HG03103 (cell line): ENCODE data around the gene TRAPPC13.
"Not testable (repeated sequence)": the region's sequence is repeated elsewhere in the genome, so short reads cannot be mapped to it uniquely, and the experiment has no call there.

Source experiments
- ATAC-seq: cut with Tn5 transposase; IDR thresholded peaks from one replicate; pipeline ENCODE4 v1.9.1; 2021; ENCODE audit warnings: low read depth; ENCODE audit not compliant: unreplicated experiment

The TRAPPC13 gene, protein sequence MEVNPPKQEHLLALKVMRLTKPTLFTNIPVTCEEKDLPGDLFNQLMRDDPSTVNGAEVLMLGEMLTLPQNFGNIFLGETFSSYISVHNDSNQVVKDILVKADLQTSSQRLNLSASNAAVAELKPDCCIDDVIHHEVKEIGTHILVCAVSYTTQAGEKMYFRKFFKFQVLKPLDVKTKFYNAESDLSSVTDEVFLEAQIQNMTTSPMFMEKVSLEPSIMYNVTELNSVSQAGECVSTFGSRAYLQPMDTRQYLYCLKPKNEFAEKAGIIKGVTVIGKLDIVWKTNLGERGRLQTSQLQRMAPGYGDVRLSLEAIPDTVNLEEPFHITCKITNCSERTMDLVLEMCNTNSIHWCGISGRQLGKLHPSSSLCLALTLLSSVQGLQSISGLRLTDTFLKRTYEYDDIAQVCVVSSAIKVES

DNA sequence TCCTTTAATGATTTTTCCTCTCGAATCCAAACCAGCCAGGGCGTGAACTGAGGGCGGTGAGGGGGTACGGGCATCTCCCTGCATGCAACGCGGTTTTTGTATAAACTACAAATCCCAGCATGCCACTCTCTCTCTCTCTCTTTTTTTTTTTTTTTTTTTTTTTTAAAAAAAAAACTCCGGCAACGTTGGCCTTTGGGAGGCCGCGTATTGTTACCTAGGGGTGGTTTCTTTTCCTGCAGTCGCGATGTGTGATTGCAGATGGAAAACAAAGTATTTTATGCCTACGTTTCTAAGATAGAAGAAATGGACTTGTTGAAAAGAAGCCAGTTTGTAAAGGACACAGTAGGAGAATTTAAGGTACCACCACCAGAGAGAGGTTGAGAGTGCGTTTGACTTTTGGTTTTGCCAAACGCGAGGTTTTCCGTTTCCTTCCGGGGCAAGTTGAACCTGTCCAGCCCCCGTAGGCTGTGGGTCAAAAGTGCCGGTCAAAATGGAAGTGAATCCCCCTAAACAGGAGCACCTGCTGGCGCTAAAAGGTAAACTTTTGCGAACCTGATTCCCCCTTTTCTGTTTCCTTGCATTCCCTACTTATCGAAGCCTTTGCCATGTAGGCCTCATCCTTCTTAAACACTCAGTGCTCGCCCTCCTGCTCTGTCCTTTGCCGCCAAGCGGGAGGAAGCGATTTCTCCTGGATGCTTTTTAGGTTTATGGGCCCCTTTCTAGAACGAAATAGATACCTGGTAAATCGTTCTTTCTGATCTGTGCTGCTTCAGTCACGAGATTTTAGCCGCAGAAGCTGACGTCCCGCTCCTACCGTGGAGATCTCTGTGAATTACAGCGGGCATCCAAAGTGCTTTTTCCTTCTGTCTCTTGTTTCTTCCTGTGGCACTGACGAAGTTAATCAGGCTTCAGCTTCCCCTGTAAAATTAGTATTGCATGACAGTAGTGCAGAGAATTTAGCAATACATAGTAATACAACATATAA, at the start of gene TRAPPC13, which contains the start of gene SHLD3:
Gene TRAPPC13, plus strand, starts transcription at position 457 of the 985 bp plus-strand sequence. Its CDS starts 34 bp downstream, at position 491.
Gene SHLD3, plus strand, starts transcription at position 457 of the 985 bp plus-strand sequence. CDS start 4,561 bp downstream, outside the sequence.
- ATAC-seq = peak; percentile 59

DNA sequence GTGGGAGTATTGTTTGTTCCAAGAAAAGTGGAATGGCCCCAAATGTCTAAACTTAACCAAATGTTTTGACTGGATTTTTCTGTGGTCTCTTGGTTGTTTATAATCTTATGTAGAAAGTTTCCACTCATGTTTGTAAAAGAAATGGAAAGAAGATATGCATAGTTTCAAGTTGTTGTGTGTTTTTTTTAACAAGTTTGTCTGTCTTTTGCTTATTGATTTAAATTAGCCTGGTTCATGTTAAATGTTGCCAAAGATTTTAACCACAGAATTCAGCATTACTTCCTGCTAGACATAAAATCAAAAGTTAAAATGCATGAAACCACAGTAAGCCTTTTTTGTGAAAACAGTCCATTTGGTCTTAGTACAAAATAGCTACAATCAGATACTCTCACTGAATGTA, 47.7 kb upstream of the TRAPPC13 start:
- ATAC-seq = no peak

DNA sequence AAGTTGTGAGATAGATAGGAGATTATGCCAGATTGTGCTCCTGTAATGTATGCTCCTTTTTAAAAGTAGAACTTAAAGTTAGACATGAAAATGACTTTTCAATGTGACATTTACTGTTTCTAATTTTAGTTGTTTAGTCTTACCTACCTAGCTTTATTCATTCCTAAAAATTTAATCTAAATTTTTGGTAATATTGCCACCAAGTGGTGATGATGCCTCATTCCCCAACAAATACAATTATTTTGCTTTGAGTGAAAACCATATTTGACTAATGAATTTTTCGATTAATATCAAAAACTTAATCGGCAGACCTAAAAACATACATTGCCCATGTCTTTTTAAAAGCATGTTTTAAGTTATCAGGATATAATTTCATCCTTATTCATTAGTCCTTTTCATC, 36.1 kb upstream of the TRAPPC13 start:
- no peak for ATAC-seq

DNA sequence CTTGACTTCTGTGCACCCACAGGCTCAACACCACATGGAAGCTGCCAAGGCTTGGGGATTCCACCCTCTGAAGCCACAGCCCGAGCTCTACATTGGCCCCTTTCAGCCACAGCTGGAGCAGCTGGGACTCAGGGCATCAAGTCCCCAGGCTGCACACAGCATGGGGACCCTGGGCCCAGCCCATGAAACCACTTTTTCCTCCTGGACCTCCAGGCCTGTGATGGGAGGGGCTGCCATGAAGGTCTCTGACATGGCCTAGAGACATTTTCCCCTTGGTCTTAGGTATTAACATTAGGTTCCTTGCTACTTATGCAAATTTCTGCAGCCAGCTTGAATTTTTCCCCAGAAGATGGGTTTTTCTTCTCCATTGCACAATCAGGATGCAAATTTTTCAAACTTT, 23.1 kb upstream of the TRAPPC13 start:
- ATAC-seq = not testable (repeated sequence)

DNA sequence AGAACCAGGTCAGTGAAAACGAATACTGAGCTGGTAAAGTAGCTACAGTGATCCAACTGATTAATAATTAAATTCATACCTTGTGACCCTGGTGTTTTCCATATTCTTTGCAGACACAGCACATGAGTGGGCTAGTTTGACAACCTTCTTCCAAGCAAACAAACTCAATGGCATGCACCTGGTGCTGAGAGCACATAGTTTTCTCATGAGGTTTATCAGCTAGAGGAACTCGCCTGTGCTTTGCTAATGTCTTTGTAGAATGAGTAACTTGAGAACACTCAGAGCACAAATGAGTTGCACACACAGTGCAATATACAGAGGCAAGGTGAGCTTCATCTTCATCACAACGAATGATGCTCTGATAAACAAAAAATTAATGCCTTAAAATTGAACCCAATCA, 13.3 kb upstream of the TRAPPC13 start:
- no peak for ATAC-seq

DNA sequence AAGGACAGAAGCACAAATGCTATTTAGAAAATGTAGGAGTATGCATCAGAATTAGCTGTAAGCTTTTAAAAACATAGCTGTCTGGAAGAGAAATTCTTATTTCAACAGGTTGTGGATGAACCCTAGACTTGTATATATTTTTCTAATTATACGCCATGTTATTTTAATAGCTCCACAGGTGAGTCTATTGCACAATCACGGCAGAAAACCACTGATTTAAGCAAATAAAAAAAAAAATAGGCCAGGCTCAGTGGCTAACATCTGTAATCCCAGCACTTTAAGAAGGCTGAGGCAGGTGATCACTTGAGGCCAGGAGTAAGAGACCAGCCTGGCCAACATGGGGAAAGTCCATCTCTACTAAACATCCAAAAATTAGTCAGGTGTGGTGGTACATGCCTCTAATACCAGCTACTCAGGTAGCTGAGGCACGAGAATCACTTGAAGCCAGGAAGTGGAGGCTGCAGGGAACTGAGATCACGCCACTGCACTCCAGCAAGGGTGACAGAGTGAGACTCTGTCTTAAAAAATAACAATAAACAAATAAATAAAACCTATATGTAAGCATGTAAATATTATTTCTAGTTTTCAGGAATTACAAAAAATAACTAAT, 12.4 kb upstream of the TRAPPC13 start:
- ATAC-seq = no peak

DNA sequence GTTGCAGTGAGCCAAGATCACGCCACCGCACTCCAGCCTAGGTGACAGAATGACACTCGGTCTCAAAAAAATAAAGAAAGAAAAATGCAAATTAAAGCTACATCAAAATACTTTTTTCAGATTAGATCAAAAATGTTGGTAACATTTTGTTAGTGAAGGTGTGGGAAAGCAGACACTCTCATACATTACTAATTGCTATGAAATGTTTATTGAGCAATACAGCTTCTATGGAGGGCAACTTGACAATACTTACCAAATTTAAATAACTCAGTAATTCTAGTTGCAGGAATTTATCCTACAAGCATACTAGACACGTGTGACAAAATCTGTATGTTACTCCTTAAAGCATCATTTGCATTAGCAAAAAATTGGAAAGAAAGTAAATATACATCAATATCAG, 4.8 kb upstream of the TRAPPC13 start:
- no peak for ATAC-seq

DNA sequence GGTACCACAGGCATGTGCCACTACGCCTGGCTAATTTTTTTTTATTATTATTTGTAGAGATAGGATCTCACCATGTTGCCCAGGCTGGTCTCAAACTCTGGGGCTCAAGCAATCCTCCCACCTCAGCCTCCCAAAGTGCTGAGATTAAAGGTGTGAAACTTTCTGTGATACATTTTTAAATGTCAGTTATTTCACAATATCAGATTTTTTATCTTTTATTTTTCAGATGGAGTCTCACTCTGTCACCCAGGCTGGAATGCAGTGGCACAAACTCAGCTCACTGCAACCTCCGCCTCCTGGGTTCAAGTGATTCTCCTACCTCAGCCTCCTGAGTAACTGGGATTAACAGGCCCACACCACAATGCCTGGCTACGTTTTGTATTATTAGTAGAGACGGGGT, 2.9 kb upstream of the TRAPPC13 start:
- ATAC-seq = not testable (repeated sequence)

DNA sequence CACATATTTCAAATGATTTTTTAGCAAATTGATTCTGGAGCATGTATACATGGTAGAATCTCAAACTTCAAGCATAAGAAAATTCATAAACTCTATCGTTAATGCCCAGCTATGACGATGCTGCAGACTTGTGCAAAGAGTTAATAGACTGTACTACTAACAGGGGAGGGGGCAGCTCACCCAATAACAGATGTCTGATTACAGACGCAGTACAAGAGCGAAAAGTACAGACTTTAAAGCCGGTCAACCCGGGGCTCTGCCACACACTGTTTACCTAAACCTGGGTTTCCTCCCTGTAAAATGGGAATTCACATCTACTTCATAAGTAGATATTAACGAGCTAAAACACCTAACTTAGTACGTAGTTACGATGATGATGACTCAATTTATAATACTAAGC, 1.3 kb upstream of the TRAPPC13 start:
- no peak for ATAC-seq

DNA sequence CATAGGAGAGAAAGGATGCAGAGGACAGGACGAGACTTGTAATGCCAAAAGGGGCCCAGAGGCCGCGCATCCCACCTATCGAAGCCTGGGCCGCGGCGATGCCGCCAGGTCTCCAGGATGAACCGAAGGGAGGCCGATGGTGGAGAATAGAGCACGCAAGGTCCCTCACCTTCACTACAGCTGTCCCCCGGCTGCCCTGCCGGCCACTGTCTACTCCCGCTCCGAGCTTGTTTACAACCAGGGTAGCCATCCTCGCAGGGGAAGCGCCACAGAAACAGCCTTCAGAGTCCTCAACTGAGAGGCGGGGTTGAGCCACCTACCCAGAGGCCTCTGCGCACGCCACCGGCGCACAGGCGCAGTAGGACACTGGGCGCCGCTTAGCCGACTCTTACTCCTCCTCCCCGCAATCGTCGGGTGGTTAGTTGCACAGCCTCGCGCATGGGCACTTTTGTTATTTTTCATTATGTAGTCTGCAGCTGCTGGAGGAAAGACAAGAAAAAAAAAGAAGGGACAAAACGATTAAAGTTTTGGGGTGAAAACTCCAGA, 729 bp upstream of the TRAPPC13 start, which contains the start of gene TRIM23:
Gene TRIM23, minus strand, starts transcription at position 309 of the 546 bp plus-strand sequence. Its CDS starts 59 bp downstream, at position 250.
- peak; percentile 94 for ATAC-seq

DNA sequence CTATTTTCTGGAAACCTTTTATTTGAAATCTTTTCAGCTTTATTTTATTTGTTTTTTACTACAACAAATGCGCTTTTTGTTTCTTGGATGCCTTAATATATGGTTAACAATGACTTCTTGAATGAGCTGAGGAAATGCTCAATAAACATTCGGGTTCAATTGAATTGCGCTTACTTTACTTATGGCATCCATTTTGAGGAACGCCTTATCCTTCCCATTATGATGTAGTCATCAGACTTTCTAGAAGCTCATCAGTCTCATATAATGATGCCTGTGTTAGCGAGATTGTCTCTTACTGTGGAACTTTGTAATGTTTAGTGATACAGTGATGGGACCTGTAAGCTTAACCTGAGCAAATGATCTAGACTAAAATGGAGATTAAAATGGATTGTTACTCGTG, 916 bp downstream of the TRAPPC13 start:
- ATAC-seq = no peak

DNA sequence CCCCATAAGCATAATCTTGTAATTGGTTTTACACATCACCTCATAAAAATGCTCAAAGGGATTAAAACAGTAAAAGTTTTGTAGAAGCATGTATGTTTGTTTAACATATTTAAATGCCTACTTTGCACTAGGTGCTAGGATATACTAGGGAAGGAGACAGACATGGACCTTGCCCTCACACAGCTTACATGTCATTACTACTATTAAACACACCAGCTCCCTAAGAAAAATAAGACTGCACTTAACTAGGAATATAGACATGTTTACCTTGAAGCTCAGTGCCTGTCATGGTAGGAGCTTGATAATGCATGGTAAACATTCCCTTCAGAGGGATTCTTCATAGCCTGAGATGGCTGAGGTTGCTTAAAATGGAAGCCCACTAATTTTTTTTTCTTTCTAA, 6.2 kb downstream of the TRAPPC13 start:
- ATAC-seq = no peak

DNA sequence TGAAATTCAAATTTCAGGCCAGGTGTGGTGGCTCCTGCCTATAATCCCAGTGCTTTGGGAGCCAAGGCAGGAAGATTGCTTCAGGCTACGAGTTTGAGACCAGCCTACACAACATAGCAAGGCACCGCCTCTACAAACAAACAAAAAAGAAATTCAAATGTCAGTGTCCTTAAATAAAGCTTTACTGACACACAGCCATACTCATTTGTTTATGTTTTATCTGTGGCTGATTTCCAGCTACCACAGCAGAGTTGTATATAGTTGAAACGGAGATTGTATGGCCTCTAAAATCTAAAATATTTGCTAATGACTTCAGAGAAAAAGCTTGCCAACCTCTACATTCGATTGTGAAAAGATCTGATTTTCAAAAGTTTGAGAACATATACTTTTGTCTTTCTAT, 15.4 kb downstream of the TRAPPC13 start:
- no peak for ATAC-seq

DNA sequence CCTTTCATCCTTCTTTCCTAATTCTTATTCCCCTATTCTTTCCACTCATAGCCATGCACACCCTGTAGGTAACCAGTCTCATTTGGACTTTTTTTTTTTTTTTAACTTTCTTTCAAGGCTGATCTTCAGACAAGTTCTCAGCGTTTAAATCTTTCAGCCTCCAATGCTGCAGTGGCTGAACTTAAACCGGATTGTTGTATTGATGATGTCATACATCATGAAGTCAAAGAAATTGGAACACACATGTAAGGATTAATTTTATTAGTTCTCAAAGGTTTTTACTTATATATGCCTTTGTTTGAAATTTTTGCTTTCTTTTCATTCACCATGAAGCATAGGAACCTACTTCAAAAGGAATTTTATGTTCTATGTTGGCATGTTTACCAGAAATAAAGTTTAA, 22.1 kb downstream of the TRAPPC13 start:
- no peak for ATAC-seq

DNA sequence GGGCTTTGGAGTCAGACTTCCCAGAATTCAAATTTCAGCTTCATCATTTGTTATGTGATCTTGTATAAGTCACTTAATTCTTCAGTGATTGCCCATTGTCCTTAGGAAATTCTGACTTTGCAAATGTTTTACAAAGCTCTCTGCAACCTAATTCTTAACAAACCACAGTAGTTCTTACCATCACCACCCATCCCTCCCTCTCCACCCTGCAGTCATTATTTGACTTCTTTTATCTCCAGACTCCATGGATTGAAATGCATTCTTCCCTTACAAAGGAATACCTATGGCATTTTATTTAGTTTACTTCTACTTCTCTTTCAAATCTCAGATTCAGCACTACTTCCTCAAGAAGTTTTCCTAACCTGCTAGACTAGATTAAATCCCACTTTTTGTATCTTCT, 23.1 kb downstream of the TRAPPC13 start:
- ATAC-seq = no peak

DNA sequence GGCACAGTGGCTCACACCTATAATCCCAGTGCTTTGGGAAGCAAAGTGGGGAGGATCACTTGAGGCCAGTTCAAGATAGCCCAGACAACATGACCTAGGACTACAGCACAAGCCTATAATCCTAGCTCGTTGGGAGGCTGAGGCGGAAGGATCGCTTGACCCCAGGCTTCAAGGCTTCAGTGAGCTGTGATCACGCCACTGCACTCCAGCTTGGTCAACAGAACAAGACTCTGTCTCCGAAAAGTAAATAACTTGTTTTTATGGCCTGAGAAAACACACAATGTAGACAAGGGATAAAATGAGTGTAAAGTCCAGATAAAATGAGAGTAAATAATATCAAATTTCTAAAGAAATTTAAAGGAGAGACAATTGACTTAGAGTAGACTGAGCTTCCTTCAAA, 26.3 kb downstream of the TRAPPC13 start:
- no peak for ATAC-seq

DNA sequence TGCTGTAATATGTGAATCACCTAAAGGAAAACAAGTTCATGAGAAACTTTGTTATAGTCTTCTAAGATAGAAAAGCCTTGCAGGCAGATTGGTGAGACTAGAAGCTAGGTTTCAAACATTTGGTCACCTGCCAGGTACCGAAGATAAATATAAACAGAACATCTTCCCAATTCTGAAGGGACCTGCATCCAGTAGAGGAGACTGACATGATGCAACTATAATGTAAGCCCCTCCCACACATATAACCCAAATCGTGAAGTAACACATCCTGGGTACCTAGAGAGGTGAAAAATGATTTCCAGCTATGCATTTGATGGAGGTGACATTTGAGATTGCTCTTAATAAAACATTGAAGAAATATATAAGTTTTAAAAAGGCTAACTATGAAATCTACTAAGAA, 29.9 kb downstream of the TRAPPC13 start:
- ATAC-seq = no peak

DNA sequence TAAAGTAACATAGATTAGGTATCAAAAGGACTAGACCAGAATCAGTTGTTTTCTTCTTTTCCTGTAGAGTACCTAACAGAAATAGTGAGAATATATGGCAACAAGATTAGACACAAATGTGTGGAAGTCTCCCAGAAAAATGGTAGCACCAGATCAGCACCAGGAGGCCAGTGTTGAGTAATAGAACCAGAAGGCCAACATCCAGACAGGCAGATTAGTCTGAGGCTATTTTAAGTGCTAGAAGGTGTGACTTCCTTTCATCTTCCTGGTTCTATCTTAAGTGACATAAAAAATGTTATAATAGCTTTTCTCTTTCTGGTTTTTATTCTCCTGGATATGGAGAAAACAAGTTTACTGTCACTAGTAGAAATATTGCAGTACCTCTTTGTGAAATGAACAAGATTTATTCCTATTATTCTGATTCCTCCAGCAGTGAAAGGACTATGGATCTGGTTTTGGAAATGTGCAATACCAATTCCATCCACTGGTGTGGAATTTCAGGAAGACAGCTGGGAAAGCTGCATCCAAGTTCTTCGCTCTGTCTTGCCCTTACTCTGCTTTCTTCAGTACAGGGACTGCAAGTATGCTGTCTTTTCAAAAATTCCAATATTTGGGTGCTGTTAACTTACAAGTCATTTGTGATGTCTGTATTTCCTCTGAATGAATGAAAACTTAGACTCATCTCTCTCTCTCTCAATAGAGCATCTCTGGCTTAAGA, 39.1 kb downstream of the TRAPPC13 start:
- no peak for ATAC-seq

DNA sequence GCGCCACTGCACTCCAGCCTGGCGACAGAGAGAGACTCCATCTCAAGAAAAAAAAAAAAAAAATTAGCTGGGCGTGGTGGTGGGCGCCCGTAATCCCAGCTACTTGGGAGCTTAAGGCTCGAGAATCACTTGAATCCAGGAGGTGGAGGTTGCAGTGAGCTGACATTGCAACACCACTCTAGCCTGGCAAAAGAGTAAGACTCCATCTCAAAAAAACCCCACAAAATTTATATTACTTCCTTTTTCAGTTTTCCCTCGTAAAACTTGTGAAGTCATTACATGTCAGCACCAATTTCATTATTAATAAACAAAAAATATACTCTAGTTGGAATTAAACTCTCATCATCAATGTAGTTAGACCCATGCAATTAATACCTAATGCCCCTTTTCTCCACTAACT, 43.9 kb downstream of the TRAPPC13 start:
- ATAC-seq = no peak

DNA sequence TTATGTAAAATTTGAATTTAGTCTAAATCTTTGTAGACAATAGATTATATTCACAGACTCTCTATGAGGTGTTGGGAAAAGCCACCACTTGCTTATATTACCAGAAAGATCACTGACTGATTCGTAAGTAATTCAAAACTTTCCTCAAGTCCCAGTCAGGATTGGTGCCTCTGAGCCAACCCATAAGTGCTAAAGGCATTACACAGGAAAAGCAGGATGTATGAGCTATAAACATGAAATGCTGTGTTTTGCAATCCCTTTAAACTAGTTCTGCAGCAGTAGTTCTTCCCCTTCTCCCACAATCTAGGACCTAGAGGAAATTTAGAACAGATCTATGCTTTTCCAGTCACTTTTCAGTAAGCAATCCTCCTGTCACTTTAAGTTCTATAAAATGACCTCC, 48.0 kb downstream of the TRAPPC13 start:
- no peak for ATAC-seq
